ENCODE results near the gene DSCAML1.

Gene DSCAML1

DNA sequence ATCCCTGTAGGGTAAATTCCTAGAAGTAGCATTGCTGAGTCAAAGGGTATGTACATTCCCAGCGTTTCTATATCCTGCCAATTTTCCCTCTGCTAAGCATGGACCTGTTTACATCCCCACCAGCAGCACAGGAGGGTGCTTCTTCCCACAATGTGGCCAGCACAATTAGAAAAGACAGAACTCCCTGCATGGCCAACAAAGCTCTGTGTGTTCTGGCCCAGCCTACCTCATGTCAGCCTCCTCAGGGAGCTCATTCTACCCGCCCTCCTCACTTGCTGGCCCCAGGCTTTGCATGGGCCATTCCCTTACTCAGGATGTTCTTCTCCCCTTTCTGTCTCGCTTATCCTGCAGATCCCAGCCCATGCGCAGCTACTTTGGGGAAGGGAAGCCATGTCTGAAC is 186.1 kb downstream of the DSCAML1 start:
- no peak for DNase-seq (ENCODE audit: low read depth in 2 of 2)

DNA sequence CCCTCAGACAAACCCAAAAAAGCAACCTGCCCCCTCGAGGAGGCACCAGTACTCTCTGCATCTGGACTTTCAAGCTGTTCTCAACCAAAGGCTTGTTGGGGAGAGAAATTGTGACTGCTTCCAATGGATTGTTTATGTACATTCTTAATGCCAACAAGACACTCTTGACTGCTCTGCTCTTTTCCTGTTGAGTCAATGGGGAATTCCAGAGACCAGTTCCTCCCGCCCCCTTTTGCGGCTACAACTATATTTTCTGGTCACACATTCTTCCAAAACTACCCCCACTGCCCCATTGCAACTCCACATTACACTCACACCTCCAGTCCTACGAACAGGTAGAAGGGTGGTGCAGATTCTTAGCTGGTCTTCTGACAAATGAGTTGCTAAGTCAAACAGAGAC is 187.0 kb downstream of the DSCAML1 start:
- no peak for DNase-seq (ENCODE audit: low read depth in 2 of 2)

DNA sequence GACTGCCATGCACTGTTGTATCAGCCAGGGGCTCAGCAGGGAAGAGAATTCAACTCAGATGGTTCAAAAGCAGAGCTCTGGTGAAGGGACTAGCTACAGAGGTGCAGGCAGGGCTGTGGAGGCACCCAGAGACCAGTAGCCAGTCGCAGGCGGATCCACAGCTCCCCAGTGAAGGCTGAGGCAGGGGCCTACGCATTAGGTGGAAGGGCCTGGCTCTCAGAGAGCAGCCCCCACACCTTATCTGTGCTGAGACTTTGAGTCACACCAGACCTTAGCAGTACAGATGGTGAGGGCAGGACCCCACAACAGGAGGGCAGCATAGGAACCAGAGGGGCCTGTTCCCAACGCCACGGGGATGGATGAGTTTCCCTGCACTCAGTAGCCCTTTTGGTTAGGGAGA is 189.6 kb downstream of the DSCAML1 start:
- DNase-seq (ENCODE audit: low read depth in 2 of 2) = no peak

DNA sequence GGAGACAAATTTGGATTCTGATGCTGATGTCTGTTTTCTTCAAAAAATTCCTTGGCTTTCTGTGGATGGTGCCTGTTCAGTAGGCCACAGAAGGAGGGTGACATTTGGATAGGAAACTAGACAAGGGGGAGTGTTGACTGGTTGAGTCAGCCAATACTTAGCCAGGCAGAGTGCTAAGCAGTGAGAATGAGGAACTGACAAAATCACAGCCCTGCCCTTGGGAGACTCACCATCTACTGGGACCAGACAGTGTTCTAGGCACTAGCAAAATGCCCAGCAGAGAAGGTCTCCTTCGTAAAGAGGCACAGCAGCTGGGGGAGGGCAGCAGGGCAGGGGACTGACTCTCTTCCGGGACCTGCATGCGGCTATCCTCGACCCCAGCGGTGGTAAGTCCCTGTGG is 190.2 kb downstream of the DSCAML1 start:
- DNase-seq (ENCODE audit: low read depth in 2 of 2) = no peak

DNA sequence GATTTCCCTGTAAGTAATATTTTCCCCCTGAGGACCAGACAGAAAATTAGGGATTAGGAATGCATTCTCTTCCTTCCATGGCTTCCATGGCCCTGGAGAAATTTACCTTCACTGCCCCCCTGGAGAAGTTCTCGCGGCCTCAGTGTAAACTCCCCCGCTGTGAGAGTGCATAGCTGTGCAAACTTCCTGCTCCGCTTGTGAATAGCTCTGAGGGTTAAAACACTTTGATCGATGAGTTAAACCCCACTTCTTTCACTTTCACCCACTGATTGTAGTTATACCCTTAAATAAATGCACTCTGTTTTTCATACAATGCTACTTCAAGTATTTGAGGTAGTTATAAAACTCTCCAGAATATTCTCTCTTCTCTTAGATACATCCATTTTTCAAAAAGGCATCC is 190.8 kb downstream of the DSCAML1 start:
- no peak for DNase-seq (ENCODE audit: low read depth in 2 of 2)

DNA sequence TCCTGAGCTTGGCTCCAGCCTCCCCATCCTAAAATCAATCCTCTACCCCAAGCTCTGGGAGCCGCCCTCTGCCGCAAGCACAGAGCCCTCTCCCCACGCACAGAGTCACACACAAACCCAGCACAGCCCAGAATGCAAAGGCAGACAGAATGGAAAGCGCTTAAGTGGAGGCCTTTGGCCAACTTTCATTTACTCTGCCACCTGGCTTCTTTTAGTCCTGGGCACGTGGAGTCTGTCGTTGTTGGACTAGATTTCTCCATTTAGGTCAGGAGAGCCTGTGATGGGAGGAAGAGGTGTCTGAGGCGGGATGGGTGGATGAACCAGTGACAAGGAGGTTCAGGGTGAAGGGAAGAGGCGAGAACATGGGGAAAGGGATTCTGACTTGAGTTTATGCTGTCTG is 191.7 kb downstream of the DSCAML1 start:
- DNase-seq (ENCODE audit: low read depth in 2 of 2) = no peak

DNA sequence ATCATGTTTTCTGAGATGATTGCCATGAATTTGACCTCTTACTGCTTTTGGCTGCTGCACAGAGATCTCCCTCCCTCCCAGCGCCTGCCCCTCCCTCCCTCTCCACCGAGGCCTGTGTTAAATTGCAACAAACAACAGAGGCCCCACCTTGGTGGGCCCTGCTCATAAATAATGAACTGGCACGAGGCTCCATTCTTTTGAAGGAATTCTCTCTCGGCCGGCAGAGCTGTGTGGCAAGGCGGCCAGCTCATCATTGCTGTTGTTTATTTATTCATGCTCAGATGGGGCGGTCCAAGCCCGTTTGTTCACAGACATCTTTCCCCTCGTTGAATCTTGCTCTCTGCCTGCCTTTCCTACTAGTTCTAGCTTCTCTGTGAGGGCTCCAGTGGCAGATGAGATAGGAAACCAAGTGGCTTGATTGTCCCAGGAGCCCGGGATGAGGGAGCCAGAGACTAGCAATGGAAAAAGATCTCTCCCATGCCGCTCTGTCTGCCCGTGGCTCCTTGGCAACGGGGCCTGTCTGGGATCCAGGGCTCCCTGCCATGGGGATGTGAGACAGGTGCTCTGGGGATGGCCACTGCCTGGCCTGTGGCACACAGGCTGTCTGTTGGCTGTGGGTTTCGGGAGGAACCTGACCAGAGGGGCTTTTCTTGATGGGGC is 192.6 kb downstream of the DSCAML1 start:
- DNase-seq (ENCODE audit: low read depth in 2 of 2) = no peak

DNA sequence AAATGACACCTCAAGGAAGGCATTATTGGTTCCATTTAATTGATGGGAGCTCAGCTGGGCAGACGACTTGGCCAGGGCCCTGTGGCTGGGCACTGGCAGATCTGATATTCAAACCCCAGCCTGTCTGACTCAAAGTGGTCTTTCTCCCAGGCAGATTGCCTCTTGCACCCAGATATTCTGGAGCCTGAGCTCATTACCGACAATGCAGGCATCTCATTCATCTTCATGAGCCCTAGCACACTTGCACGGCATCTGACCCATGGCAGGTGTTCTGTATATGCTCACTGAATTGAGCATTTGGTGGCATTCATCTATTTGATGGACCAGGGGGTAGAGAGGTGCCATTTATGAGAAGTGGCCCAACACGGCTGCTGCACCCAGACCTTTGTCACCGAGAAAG is 193.1 kb downstream of the DSCAML1 start:
- no peak for DNase-seq (ENCODE audit: low read depth in 2 of 2)

DNA sequence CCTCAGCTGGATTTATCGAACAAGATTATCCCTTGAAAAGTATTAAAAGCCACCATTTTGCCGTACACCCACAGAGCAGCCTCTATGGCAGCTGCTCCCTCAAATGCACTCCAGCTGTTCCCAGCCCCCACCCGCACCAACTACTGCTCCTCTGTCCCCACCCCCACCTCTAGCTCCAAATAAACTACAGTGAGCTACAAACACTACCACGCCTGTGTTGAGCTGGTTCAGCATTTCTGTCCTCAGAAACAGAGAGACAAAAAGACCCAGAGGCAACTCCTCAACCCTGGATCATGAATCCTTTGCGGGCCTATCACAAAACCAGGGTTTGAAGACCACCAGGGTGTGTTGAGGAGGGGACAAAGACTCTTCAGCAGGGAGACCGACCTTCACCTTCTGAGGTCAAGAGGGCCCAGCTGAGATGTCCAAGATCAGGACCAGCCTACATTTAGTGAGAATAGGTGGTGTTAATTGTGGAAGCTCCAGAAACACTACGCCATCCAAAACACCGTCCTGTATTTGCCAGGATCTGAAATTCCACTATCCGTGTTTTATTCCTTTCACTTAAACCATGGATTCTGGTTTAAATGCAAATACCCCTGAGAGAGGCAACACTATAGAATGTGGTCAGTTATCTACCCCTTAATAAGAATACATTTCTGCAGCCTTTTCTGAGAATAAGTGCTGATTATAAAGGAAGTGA is 195.9 kb downstream of the DSCAML1 start:
- no peak for DNase-seq (ENCODE audit: low read depth in 2 of 2)

DNA sequence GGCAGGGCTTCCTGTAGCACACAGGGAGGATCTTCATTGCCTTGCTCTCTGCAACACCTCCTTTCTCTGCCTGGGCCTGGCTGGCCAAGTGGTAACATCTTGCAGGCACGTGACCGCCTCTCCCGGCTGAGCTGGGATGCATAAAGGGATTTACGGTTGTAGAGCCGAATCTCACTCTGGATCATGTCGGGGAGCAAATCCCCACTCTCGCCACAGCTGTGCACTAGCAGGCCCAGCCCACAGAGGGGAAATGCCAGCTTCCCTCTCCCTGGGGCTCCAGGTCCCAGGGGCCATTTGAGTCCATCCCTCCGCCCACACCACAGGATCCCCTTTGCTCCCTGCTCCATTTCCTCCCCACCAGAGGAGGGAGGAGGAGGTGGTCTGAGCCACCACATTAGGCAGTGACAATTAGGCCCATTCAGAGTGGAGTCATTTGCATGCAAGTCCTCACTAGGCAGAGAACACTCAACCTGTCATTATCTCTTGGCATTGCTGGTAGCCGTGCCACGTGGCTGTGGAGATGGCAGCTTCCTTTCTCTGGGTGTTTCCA is 196.7 kb downstream of the DSCAML1 start:
- DNase-seq (ENCODE audit: low read depth in 2 of 2) = no peak

DNA sequence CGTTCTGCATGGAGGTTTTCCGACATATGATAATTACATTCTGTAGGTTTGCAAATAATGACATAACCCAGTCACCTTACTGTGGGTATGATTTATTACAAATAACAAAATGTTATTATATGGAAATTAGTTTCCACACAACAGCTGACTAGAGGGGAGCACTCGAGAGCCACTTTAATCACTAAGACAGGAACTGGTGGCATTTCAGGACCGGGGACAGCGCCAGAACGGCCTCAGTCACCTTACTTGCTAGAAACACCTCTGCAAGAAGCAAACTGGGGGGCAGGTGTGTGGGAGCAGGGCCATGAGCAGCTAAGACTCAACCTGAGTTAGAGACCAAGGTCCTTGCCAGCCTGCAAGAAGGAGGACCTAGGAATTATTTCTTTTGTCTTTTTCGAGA is 199.9 kb downstream of the DSCAML1 start:
- no peak for DNase-seq (ENCODE audit: low read depth in 2 of 2)

DNA sequence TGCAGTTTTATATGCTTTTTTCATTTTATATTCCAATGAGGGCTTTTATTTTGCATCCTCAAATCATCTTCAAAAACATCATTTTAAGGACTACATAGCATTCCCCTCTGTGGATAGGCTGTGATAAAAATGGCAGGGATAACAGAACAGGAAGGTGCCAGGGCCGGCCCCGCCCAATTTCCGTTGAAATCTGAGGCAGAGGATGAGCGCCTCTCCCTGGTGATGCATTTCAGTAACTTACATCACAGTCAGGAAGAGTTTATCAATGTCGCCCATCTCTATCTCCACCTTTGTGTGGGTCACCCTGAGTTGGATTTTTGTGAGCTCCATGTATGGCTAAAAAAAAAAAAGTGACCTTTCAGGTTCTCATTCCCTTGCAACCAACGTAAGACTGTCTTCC is 201.6 kb downstream of the DSCAML1 start:
- no peak for DNase-seq (ENCODE audit: low read depth in 2 of 2)

DNA sequence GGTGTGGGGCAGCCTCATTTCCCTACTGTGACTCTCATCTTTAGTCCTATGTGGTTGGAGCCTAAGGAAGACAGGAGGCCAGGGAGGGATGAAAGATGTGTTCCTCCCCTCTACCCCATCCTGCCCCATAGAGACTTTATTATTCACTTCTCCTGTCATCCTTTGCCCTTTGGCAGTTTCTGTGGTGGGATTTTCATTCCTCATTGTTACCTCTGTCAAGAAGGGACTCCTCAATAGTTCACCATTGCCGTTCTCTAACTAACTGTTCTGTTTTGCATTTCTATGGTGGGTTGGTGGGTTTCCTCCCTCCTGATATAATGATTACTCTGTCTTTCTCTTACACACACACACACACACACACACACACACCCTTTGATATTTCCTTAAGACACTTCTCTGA is 202.3 kb downstream of the DSCAML1 start:
- DNase-seq (ENCODE audit: low read depth in 2 of 2) = no peak

DNA sequence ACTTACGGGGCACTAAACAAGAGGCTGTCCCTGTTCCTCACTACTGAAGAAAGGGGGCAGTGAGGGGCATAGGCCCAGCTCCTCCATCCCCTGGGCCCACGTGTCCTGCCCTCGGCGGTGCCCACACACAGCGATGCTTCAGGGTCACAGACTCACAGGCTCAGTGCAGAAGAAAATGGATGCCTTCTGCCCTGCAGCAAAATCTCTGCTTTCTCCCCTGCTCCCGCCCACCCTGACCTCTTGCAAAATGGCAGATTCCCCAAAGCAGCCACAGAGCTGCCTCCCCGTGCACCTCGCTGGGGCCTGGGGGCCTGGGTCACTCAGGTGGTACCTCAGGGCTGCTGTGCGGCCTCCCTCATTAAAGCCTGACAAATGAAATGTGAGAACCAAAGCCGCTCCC is 204.0 kb downstream of the DSCAML1 start:
- no peak for DNase-seq (ENCODE audit: low read depth in 2 of 2)

DNA sequence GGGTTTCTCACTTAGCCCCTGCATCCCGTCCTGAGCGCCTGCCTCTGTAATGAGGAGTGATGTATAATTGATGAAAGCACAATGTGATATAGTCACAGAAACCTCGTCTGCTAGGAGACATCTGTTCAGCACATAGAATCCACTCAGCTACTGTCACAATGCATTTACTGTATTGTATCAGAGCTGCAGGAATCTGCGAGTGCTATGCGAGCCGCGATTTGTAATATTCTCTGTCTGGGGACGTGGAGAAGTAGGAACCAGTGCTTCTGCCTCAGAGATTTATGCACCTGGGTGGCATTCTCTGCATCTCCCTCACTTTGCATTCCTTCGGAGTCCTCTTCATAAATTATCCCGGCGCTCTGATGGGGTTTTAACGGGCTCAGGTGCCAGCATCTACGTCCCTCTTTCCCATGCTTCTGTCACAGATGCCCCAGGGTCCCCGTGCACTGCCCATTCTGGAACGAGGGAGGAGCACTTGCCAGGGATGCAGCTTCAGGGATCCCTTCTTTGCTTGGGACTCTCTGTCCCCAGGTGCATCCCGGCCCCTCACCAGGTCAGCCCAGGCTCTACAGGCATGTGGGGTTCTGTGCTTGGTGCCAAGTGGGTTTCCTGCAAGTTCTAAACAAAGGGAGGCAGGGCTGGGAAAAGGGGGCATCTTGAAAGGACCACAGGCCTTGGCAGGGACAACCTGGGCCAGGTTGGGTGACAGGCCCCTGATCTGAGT is 205.5 kb downstream of the DSCAML1 start:
- no peak for DNase-seq (ENCODE audit: low read depth in 2 of 2)

DNA sequence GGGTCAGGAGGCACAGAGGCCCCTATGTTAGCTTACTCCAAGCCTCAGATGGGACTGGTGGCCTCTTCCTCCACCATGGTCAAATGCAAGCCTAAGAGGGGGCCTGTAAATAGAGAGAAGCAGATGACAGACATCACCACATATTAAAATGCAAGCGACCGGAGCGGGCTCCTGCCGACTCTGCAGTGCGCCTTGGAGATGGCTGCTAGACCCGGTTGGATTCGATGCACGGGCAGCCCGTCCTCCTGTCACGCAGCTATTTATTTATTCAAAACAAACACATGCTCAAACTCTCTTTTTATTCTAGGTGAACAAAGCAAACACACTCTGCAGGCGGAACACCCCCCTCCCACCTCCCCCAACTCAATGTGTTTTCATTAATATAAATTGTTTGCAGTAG is 208.0 kb downstream of the DSCAML1 start:
- DNase-seq (ENCODE audit: low read depth in 2 of 2) = no peak

DNA sequence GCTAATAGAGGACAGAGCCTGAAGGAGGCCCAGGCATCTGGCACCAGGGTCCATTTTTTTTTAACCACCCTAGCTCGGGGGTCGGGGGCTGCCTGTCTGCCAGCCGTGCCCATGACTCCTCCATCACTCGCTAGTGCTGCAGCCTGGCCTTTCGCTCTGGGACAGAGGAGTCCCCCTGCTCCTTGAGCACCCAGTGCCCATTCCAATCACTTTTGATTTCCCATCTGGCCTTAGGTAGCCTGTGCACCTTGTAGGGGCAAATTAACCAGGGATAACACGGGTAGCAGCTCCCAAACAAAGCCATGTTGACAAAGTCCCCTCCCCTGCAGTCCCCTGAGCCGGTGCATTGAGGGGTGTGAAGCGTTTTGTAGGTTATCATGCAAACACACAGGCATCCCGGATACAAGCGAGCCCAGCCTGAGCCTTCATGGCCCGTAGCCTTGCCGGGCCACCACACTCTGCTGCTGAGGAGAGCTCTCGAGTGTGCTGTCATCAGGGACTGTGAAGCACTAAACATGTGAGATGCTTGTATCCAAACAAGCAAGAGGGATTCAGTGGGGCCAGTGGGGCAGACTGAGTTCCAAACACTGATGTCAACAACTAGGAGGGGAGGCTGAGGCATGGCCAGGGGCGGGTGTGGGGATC is 208.7 kb downstream of the DSCAML1 start:
- no peak for DNase-seq (ENCODE audit: low read depth in 2 of 2)

DNA sequence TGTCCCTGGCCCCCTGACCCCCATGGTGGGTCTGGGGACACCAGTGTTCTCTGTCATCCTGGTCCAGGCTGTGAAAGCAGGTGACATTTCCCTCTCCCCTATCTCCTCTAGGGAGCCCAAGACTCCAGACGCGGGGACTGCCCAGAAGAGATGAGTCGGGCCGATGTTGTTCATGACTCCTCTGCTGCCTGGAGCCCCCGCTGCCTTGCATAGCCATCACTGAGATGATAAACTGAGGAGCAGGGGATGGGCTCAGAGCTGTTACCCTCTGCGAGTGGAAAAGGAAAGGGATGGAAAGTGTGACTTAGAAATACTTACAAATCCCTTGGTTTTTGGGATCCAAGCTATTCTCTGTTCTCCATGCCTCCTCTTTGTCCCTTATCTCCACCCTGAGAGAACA is 209.6 kb downstream of the DSCAML1 start:
- no peak for DNase-seq (ENCODE audit: low read depth in 2 of 2)

DNA sequence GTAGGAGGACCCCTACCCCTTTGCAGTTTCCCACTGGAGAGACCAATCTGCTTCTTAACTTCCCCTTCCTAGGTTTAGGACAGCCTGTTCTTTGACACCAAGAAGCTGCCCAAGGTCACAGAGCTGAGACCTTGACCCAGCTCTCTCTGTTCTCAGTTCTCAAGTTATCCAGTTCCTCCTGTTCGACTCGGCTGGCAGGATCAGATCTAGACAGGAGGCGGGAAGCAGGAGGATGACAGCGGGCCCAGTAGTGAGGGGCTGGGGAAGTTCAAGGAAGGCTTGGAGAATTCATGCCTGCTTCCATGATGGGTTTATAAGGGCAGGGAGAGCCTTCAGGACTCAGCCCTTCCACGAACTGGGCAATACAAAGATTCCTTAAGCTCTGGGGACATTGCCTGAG is 210.6 kb downstream of the DSCAML1 start:
- DNase-seq (ENCODE audit: low read depth in 2 of 2) = no peak

DNA sequence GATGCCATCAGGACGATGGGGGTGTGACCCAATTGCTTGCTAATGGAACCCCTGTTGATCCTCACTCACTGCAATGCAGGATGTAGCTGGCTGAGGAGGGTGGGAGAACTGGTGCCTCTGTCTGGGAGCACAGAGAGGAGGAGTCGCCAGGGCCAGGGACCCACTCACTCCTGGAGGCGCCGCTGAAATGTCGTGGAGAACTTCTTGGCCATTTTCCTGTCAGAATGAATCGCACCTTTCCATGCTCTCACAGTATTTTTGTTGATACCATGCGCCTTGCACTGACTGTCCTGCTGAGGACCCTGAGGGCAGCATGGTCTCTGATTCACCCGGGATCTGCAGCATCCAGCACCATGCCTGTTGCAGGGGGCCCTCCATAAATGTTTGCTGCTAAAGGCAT is 211.4 kb downstream of the DSCAML1 start:
- DNase-seq (ENCODE audit: low read depth in 2 of 2) = no peak

DNA sequence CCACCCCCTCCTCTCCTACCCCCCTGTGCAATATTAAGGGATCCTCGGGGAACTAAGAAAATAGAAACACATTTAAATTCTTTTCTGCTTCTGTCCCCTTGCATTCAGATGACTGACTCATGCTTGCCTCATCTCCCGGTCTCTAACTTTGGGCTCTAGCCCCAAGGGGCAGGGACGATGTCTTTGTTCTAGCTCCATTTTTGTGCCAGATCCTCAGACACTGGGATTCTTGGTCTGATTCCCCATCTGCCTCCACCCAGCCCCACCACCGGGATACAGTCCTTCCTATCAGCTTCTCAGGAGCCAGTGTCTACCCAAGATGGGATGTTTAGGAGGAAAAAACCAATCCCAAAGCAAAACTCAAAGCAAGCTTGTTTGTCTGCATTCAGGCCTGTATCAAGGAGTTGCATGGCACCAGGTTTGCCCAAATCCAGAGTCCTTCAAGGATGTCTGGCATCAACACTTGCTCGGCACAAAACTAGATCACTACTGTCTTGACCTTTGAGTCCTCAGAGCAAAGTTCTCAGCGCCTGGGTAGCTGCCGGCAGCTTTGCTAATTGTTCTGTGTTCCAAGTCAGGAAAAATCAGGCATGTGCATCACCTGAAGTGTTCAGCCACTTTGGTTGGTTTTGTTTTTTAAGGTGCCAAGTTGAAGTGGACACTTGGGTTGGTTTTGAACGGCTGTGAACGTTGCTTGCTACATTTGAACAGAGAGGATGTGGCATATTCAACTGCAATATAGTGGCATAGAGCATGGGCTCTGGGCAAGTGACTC is 212.8 kb downstream of the DSCAML1 start:
- DNase-seq (ENCODE audit: low read depth in 2 of 2) = no peak
